GM06990 (cell line): Measurements from ENCODE around the gene HTR5A.

Source experiments
- DNase-seq: peaks from one replicate; pipeline ENCODE4 v3.0.0-alpha.2; 2011; ENCODE audit not compliant: insufficient read length; ENCODE audit errors: extremely low read depth
- H3K27me3 ChIP-seq: replicated peaks from 2 replicates; pipeline ENCODE4 v1.6.0; 2011; ENCODE audit warnings: low read length; ENCODE audit not compliant: control insufficient read depth, insufficient read depth
- H3K36me3 ChIP-seq: 2 replicates; pipeline ENCODE4 v1.5.1; 2011; ENCODE audit warnings: low read length; ENCODE audit not compliant: control insufficient read depth, insufficient read depth
- H3K4me3 ChIP-seq: replicated peaks from 2 replicates; pipeline ENCODE4 v1.5.1; 2011; ENCODE audit warnings: low read depth, mild to moderate bottlenecking, control low read depth, low read length
- CTCF ChIP-seq: IDR thresholded peaks from 2 replicates; pipeline ENCODE4 v1.5.1; 2011; ENCODE audit warnings: low read length, control low read depth, mild to moderate bottlenecking, inconsistent platforms; ENCODE audit not compliant: insufficient read depth, poor library complexity, severe bottlenecking

The HTR5A gene

DNA sequence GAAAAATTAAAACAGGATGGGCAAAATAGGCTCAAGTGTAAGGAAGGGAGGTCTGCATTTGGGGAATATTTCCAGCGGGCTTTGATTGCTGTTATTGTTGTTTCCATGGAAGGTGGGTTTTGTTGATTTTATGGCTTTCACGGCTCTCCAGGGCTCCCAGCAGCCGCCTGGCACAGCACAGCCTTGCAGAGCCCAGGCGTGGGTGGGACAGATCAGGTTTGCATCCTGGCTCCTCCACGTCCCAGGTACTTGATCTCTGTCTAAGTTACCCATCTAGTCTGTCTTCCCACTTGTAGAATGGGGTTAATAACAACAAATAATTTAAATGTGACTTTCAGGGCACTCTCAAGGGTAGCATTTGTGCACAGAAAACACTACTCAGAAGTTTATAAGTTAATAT is 45.2 kb downstream of the HTR5A start:
- no peaks in the 10 kb centered on the region for H3K36me3 ChIP-seq
- no peak for TF ChIP-seq CTCF
- DNase-seq: no peak
- no peak overlapping the region for H3K4me3 ChIP-seq
- peaks cover 1% of the 10 kb centered on the region; the same call in 1 of the 2 replicates for H3K27me3 ChIP-seq

- no peak for DNase-seq
- Histone ChIP-seq H3K36me3 (no peaks in the 10 kb centered on the region), H3K4me3 (no peak overlapping the region), H3K27me3 (no peaks in the 10 kb centered on the region)
- no peak for TF ChIP-seq CTCF
Observed at GRCh38 chr7:155119801-155120382, 49.8 kb downstream of the HTR5A start.

GRCh38 chr7:155120460-155120859 is 50.3 kb downstream of the HTR5A start:
- no peaks in the 10 kb centered on the region for H3K36me3 ChIP-seq
- no peak overlapping the region for H3K4me3 ChIP-seq
- no peak for DNase-seq
- H3K27me3 ChIP-seq: no peaks in the 10 kb centered on the region
- TF ChIP-seq CTCF: no peak

DNA sequence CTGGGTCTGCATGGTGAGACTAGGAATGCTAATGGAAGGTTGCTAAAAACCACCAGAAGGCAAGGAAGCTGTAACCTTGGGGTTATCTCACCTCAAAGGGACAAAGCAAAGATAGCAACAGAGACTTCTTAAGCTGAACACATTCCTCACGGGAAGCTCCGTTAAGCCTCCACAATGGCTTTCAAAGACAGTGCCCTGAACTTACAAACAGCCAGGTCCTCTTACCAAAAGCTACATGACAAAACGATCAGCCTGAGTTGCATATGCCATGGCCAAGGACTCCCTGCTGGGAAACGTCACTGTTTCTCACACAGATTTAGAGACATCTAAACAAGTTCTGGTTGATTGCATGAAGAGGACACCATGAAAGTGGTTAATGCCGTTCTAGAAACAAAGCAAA is 52.7 kb downstream of the HTR5A start:
- no peak for DNase-seq
- Histone ChIP-seq H3K4me3 (no peak overlapping the region), H3K36me3 (no peaks in the 10 kb centered on the region), H3K27me3 (no peaks in the 10 kb centered on the region)
- TF ChIP-seq CTCF: no peak

- no peaks in the 10 kb centered on the region for H3K36me3 ChIP-seq
- no peak for TF ChIP-seq CTCF
Observed at GRCh38 chr7:155123413-155123812, 53.3 kb downstream of the HTR5A start.

GRCh38 chr7:155124706-155125105 is 54.6 kb downstream of the HTR5A start:
- H3K27me3 ChIP-seq: no peaks in the 10 kb centered on the region
- H3K36me3 ChIP-seq: no peaks in the 10 kb centered on the region
- TF ChIP-seq CTCF: no peak
- DNase-seq: no peak
- no peak overlapping the region for H3K4me3 ChIP-seq

More at GRCh38 chr7:155123413-155123812, 53.3 kb downstream of the HTR5A start:
- Histone ChIP-seq H3K27me3 (no peaks in the 10 kb centered on the region), H3K4me3 (no peak overlapping the region)
- DNase-seq: no peak
